Right ventricle myocardium superior (tissue), 1 donor: ENCODE data around the gene E2F2. TPM values are rescaled to one million over a fixed set of nuclear protein-coding genes. Genes with fewer than 3 reads are reported as not detected.
"Not testable (repeated sequence)": the region's sequence is repeated elsewhere in the genome, so short reads cannot be mapped to it uniquely, and the experiment has no call there.

ENCODE experiments used
- ATAC-seq: fragments of 200-7000 bp; cut with Tn5 transposase; one replicate; pipeline ENCODE4 v1.9.1; 2020; ENCODE audit warnings: mild to moderate bottlenecking; ENCODE audit not compliant: poor library complexity
- DNase-seq: peaks from one replicate; pipeline ENCODE4 v3.0.0-alpha.2; 2020
- intact Hi-C: fragments of 100-400 bp; cut with DNase I; formaldehyde crosslinking; loops from one replicate; pipeline ENCODE4 v1.11.2; 2022
- total RNA-seq: library from RNA; stranded (reverse); fragmentation: NEBNext Ultra II Directional; extraction: Animal tissue kit (Norgen Biotek cat#: 25700); gene quantifications from one replicate; pipeline ENCODE4 v1.2.1, GENCODE V29; 2021
- donor health status: DM: no; HTN: yes; CAD: no; lungs with severe emphysema.

Gene E2F2
- total RNA-seq, 1 donor from 2014 or later: 0.35 TPM

DNA sequence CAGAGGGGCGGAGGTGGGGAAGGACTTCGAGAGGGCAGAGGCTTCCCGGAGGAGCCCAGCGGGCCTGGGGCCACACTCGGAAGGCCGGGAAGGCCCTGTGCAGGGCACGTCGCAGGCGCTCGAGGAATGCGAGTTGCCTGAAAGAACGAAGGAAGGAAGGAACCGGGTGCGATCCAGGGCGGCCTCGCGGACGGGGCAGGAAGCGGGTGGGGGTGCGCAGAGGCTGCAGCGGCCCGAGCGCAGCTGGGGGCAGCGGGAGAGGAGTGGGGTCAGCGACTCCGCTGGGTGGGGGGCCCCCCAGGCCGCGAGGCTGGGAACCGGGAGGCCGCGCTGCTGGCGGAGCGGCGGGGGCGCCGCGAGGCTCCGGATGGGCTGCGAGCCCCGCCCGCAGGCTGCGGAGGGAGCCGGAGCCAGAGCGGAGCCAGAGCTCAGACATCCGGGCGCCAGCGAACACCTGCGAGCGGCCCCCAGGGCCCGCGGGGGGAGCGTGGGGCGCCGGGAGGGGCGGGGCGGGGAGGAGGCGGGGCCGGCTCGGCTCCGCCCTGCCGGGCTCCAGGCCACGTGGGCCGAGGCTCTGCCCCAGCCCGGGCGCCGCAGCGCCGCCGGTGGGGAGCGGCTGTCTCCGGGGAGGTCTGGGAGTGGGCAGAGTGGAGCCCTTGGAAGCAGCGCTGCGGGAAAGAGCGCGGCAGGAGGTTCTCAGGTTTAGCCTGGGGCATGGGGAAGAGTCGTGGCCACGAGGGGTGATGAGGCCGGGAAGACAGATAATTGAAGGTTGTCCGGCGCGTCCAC lies 23.6 kb upstream of the E2F2 start:
- intact Hi-C loops: no loop called here
- ATAC-seq (peak; percentile 82), DNase-seq (peak; percentile 89)

- DNase-seq: no peak
- intact Hi-C loops: no loop called here
- ATAC-seq: no peak
Observed at GRCh38 chr1:23554127-23554480, 23.1 kb upstream of the E2F2 start.

- no peak for DNase-seq
- intact Hi-C loops: no loop called here
- no peak for ATAC-seq
Observed at GRCh38 chr1:23553231-23554126, 22.4 kb upstream of the E2F2 start.

- intact Hi-C loops: no loop called here
- ATAC-seq (no peak), DNase-seq (no peak)
Observed at GRCh38 chr1:23551849-23552248, 20.8 kb upstream of the E2F2 start.

GRCh38 chr1:23548704-23549143 lies 17.7 kb upstream of the E2F2 start:
- intact Hi-C loops: no loop called here

GRCh38 chr1:23546897-23547584 lies 16.0 kb upstream of the E2F2 start:
- ATAC-seq (no peak), DNase-seq (no peak)
- intact Hi-C loops: no loop called here

More at GRCh38 chr1:23548704-23549143, 17.7 kb upstream of the E2F2 start:
- peak; percentile 62 for ATAC-seq
- DNase-seq: peak; percentile 81

DNA sequence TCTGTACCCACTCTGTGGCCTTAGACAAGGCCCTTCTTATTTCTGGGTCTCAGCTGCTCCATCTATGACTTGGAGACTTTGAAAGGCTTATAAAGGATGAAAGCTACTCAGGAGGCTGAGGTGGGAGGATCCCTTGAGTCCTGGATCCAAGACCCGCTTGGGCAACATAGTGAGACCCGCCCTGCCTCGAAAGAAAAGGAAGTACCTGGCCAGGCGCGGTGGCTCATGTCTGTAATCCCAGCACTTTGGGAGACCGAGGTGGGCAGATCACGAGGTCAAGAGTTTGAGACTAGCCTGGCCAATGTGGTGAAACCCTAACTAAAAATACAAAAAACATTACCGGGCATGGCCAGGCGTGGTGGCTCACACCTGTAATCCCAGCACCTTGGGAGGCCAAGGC lies 14.8 kb upstream of the E2F2 start:
- intact Hi-C loops: no loop called here
- DNase-seq (no peak), ATAC-seq (no peak)

DNA sequence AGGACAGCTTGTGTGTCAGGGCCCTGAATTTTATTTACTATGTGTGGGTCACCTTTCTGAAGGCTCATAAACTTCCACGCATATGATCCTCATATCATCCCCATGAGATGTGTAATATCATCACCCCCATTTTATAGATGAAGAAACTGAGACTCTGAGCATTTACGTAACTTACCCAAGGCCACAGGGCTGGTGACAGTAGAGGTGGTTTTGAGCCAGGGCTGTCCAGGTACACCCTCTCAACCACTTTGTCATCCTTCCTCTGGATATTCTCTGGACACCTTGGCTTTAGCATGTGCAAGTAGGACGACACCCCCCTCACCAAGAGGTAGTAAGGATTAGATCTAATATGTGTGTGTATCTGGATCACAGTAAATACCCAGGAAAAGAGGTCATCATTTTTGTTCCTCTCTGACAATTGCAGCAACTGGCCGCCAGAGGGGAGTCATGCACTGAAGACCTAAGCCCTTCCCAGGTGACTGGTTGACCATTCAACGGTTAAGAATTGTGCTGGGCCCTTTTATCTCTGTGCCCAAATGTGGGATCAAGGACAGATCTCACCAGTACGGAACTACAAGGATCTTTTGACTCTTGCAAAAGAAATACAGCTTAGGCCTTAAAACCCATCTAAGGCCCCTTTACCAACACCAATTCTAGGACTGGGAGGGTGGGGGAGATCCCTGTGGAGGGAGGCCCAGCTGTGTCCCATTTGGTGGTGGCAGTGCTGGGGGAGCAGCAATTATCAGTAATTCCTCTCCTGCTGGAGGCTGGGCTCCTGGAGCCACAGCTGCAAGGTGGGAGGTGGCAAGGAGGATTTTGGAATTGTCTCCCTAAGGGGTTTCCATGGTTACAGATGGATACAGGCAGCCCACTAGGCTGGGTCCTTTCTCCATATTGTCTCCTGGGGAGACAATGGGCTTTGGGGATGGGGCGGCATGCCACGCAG lies 13.7 kb upstream of the E2F2 start:
- intact Hi-C loops: loop anchor here (1.0 kb wide), 1 partner anchor 93 kb away; no protein-coding TSS in a partner anchor
- ATAC-seq: peak; percentile 80
- DNase-seq: peak; percentile 84

DNA sequence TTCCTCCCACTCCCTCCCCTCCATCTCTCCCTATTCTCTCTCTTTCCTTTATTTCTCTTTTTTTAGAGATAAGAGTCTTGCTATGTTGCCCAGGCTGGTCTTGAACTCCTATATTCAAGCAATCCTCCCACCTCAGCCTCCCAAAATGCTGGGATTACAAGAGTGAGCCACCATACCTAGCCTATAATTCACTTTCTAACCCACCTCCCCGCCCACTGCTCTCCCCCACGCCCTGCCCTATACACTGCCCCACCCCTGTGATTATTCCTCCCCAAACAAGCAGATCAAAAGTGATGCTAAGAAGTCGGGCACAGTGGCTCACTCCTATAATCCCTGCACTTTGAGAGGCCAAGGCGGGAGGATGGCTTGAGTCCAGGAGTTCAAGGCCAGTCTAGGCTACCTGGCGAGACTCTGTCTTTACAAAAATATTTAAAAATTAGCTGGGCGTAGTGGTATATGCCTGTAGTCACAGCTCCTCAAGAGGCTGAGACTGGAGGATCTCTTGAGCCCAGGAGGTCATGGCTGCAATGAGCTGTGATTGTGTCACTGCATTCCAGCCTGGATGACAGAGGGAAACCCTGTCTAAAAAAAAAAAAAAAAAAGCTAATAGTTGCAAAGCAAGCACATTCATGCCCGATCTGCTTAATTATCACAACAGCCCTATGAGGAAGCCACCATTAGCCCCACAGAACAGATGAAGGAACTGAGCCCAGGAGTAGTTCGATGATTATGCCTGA lies 12.8 kb upstream of the E2F2 start:
- intact Hi-C loops: loop anchor here (1.0 kb wide), 1 partner anchor 93 kb away; no protein-coding TSS in a partner anchor
- no peak for DNase-seq
- ATAC-seq: no peak

DNA sequence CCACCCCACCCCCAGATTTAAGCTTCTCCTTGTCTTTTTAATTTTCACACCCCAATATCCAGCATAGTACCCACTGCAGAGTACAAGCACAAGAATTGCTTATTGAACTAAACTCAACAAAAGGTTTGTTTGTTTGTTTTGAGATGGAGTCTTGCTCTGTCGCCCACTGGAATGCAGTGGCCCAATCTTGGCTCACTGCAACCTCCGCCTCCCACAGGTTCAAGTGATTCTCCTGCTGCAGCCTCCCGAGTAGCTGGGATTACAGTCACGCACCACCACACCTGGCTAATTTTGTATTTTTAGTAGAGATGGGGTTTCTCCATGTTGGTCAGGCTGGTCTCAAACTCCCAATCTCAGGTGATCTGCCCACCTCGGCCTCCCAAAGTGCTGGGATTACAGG lies 11.9 kb upstream of the E2F2 start:
- ATAC-seq, DNase-seq, intact Hi-C loops: not testable (repeated sequence)

GRCh38 chr1:23539698-23540266 lies 8.7 kb upstream of the E2F2 start:
- intact Hi-C loops: no loop called here
- ATAC-seq (peak; percentile 92), DNase-seq (peak; percentile 90)

DNA sequence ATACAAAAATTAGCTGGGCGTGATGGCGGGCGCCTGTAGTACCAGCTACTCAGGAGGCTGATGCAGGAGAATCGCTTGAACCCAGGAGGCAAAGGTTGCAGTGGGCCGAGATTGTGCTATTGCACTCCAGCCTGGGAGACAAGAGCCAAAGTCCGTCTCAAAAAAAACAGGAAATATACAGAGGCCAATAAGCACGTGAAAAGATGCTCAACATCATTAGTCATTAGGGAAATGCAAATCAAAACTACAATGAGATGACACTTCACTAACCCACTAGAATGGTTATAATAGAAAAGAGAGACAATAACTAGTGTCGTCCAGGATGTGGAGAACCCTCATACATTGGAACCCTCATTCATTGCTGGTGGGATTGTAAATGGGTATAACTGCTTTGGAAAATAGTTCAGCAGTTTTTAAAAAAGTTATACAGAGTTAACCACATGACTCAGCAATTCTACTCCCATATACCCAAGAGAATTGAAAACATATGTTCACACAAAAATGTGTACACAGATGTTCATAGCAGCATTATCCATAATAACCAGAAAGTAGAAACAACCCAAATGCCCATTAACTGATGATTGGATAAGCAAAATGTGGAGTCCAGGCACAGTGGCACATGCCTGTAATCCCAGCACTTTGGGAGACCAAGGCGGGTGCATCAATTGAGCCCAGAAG lies 6.4 kb upstream of the E2F2 start:
- intact Hi-C loops: no loop called here
- ATAC-seq (no peak), DNase-seq (no peak)

DNA sequence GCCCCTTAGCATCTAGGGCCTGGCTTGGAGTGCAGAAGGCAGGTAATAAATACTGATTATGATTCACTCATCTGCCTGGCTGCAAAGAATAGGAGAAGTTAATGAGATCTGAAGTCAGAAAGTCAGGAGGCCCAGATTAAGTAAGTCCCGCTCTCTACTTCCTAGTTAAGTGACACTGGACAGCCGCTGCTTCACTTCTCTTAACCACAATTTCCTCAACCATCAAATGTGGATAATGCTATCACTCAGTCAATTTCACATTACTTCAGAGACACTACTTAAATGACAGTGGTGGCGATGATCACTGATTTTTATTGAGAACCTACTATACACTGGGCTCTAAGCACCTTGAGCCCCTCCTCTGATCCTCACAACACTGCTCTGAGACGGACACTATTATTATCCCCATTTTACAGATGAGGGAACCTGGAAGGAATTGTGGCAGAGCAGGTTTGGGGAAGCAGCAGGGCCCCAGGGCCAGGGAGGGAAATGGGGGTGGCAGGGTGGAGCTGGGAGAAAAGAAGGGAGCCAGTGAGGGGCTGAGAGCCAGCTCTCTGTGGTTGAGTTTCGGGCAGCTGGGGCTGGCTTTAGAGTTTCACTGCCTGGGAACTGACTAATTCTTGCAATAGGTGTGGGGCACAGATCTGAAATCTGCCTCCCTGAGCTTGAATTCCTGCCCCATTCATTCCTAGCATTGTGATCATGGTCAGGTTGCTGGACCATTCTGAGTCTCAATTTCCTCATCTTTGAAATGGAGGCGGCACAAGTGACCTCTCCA lies 2.4 kb upstream of the E2F2 start:
- intact Hi-C loops: loop anchor here (5.0 kb wide), 1 partner anchor 36 kb away; no protein-coding TSS in a partner anchor
- ATAC-seq (no peak), DNase-seq (no peak)

DNA sequence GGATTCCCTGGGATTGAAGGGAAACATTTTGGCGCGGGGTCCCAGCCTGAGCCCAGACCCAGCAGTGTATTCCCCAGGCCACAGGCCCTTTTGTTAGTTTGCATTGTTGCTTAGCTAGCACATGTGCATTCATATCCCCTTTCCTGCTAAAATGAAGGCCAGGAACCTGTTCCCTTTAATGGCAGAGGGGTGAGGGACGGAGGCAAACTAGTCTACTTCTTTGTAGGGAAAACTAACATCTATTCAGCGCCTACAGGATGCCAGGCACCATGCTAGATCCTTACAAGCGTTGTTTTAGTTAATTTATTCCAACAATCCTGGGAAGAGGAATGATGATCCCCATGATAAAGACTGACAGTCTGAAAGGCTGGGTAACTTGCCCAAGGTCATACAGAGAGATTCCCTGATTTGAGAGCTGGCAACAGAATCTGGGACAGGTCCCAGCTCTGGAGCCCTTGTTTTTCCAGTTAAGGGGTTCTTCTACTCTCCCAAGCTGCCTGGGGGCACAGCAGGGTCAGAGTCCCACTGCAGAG lies 595 bp upstream of the E2F2 start:
- no peak for DNase-seq
- ATAC-seq: no peak
- intact Hi-C loops: loop anchor here (5.0 kb wide), 1 partner anchor 34 kb away; no protein-coding TSS in a partner anchor

- intact Hi-C loops: loop anchor here (5.0 kb wide), 1 partner anchor 33 kb away; no protein-coding TSS in a partner anchor
- ATAC-seq (no peak), DNase-seq (no peak)
Observed at GRCh38 chr1:23530087-23530746, 816 bp downstream of the E2F2 start.
